Fibroblast of lung (primary cell): ENCODE results near the gene SOHLH2. TPM values are rescaled to one million over a fixed set of nuclear protein-coding genes. Genes with fewer than 3 reads are reported as not detected.

Experiments
- DNase-seq, 2 donors: peaks; one replicate each; pipeline versions ENCODE4 v3.0.0 to v3.0.0-alpha.2; 2010; ENCODE audit warnings: low read depth in 2 of 2
- H2AFZ ChIP-seq: 2 replicates; pipeline ENCODE4 v1.5.1; 2012; ENCODE audit warnings: low read length, control low read depth, inconsistent platforms
- H3K27ac ChIP-seq: 2 replicates; pipeline ENCODE4 v1.5.1; 2011; ENCODE audit warnings: low read length, control low read depth; ENCODE audit not compliant: insufficient read depth
- H3K27me3 ChIP-seq: 2 replicates; pipeline ENCODE4 v1.5.1; 2011; ENCODE audit warnings: mild to moderate bottlenecking, low read length; ENCODE audit not compliant: control insufficient read depth, insufficient read depth
- H3K36me3 ChIP-seq: 2 replicates; pipeline ENCODE4 v1.5.1; 2011; ENCODE audit warnings: low read length; ENCODE audit not compliant: control insufficient read depth, insufficient read depth
- H3K4me1 ChIP-seq: 2 replicates; pipeline ENCODE4 v1.5.1; 2011; ENCODE audit warnings: low read length; ENCODE audit not compliant: control insufficient read depth, insufficient read depth; ENCODE audit errors: extremely low read depth
- H3K4me2 ChIP-seq: 2 replicates; pipeline ENCODE4 v1.5.1; 2011; ENCODE audit warnings: low read length, control low read depth; ENCODE audit not compliant: insufficient read depth; ENCODE audit errors: extremely low read depth
- H3K4me3 ChIP-seq, 4 experiments: fragments of 200-600 bp in 1 of 4; sonication (generic) in 1 of 4; replicated peaks in 1 of 4; 2 replicates each; pipeline ENCODE4 v1.5.1; 2011 to 2016; ENCODE audit warnings: low read length in 4 of 4, low read depth in 3 of 4, mild to moderate bottlenecking in 3 of 4, control low read depth in 2 of 4, inconsistent platforms in 1 of 4, mixed read lengths in 1 of 4; ENCODE audit not compliant: insufficient read depth in 1 of 4; ENCODE audit errors: control extremely low read depth in 1 of 4
- H3K79me2 ChIP-seq: 2 replicates; pipeline ENCODE4 v1.5.1; 2012; ENCODE audit warnings: mild to moderate bottlenecking, low read length, inconsistent platforms; ENCODE audit not compliant: control insufficient read depth, insufficient read depth
- H3K9ac ChIP-seq: 2 replicates; pipeline ENCODE4 v1.5.1; 2011; ENCODE audit warnings: mild to moderate bottlenecking, low read length, control low read depth; ENCODE audit not compliant: insufficient read depth
- H3K9me3 ChIP-seq: 2 replicates; pipeline ENCODE4 v1.5.1; 2012; ENCODE audit warnings: low read depth, low read length; ENCODE audit not compliant: control insufficient read depth, insufficient read depth
- H4K20me1 ChIP-seq: 2 replicates; pipeline ENCODE4 v1.5.1; 2011; ENCODE audit warnings: low read length; ENCODE audit not compliant: control insufficient read depth, insufficient read depth; ENCODE audit errors: extremely low read depth
- CTCF ChIP-seq, 2 donors: IDR thresholded peaks in 1 of 2; conservative IDR thresholded peaks in 1 of 2; 1 replicate in 1 of 2; 2 replicates in 1 of 2; pipeline ENCODE4 v1.5.1; 2011 to 2012; ENCODE audit warnings: low read length in 2 of 2, control low read depth in 1 of 2, inconsistent platforms in 1 of 2, low read depth in 1 of 2, mild to moderate bottlenecking in 1 of 2
- EZH2 ChIP-seq: IDR thresholded peaks from 2 replicates; pipeline ENCODE4 v1.5.1; 2012; ENCODE audit warnings: low read length, control low read depth, mild to moderate bottlenecking; ENCODE audit errors: missing control alignments
- polyA minus RNA-seq: library from RNA; depleted of rRNA, polyadenylated mRNA; stranded (reverse); fragments of >200 nt; gene quantifications from 2 replicates; pipeline ENCODE4 v1.2.3, GENCODE V29; 2011; ENCODE audit warnings: low replicate concordance
- polyA plus RNA-seq, 2 donors: library from polyadenylated mRNA; depleted of rRNA in 1 of 2; stranded (reverse) in 1 of 2; unstranded in 1 of 2; fragments of >200 nt; gene quantifications; 2 replicates each; pipeline ENCODE4 v1.2.1, GENCODE V29; 2011 to 2012; ENCODE audit warnings: missing spikeins in 1 of 2
- total RNA-seq: library from RNA; depleted of rRNA; stranded (reverse); fragments of >200 nt; gene quantifications from 2 replicates; pipeline ENCODE4 v1.2.1, GENCODE V29; 2014

The SOHLH2 gene, protein sequence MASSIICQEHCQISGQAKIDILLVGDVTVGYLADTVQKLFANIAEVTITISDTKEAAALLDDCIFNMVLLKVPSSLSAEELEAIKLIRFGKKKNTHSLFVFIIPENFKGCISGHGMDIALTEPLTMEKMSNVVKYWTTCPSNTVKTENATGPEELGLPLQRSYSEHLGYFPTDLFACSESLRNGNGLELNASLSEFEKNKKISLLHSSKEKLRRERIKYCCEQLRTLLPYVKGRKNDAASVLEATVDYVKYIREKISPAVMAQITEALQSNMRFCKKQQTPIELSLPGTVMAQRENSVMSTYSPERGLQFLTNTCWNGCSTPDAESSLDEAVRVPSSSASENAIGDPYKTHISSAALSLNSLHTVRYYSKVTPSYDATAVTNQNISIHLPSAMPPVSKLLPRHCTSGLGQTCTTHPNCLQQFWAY
- 0.77 and 1.8 TPM in 2 replicates for total RNA-seq
- polyA plus RNA-seq: 0.34 and 0.42 TPM in 2 replicates
- 0.35 and 0.44 TPM in 2 replicates for polyA plus RNA-seq (2012)
- not detected in 2 replicates for polyA minus RNA-seq

DNA sequence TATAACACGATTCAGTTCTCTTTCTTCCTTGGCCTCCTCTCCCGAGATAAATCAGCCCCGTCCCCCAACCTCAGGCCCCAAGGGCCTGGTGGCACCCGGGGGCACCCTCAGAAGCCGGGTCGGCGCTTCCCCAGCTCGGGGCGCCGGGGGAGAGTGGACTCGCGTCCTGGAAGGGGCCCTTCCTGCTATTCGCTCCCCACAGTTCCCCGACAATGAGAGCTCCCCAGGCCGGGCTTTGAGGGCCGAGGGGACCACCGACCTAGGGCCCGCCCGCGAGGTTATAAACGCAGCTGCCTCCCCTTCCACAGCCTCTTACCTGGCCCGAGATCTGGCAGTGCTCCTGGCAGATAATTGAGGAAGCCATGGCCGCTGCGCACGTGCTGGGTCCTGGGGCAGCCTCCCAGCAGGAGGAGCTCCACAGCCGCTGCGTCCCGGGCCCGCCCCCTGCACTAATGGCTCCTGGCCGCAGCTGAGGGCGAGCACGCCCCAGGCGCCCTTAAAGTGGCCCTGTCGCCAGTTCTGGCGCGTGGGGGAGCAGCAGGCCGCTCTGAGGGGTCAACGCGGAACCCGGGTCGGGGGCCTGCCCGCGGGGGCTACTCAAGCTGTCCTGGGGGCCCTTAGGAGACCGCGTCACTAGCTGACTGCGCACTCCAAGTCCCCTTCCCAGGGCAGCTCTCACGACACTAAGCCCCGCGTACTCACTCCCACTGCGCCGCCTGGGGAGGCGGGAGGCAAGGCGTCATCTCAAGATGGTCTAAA lies at the start of gene SOHLH2:
Gene SOHLH2, minus strand, starts transcription at position 394 of the 759 bp plus-strand sequence. Its CDS starts 30 bp downstream, at position 364.
- DNase-seq: no peak
- no peak for TF ChIP-seq EZH2
- no peak for TF ChIP-seq CTCF (conservative IDR thresholded peaks at IDR 0.05 in 1 of 2, IDR thresholded peaks at IDR 0.05 in 1 of 2; ENCODE audit: low read depth in 1 of 2, low read length in 2 of 2)

DNA sequence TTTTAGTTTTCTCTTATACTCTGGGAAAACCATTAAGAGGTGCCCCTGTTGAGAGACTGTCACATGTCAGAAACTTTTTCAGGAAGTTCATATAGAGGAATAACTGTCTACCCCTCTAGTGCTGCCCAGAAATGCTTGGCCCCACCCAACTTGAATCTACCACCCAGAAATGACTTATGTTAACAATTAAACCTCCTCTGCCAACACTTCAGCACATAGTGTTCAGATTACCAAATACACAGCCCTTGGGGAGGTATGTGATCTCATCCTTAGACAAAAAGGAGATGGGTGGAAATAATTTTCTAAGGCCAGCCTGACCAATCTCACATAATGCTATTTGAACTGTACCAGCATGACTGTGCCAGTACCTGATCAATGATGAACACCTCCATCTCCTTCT lies 47.6 kb upstream of the SOHLH2 start:
- Histone ChIP-seq H3K27ac (no peak overlapping the region), H3K4me3 (no peak overlapping the region)
- TF ChIP-seq EZH2: no peak
- no peak for TF ChIP-seq CTCF (conservative IDR thresholded peaks at IDR 0.05 in 1 of 2, IDR thresholded peaks at IDR 0.05 in 1 of 2; ENCODE audit: low read depth in 1 of 2, low read length in 2 of 2)

More for the DNA sequence above, at the start of gene SOHLH2:
- no peaks in the 10 kb centered on the region for H3K36me3 ChIP-seq
- H3K27ac ChIP-seq: no peak within 1 kb of the TSS
- H3K27me3 ChIP-seq: no peaks in the 10 kb centered on the region
- H3K4me3 ChIP-seq: no peak within 1 kb of the TSS
- H3K9me3 ChIP-seq: no peaks in the 10 kb centered on the region
- no peaks in the 10 kb centered on the region for H4K20me1 ChIP-seq
- H3K9ac ChIP-seq: no peak within 1 kb of the TSS
- no peak within 1 kb of the TSS for H3K4me2 ChIP-seq
- H3K79me2 ChIP-seq: no peaks in the 10 kb centered on the region
- H2AFZ ChIP-seq: no peak within 1 kb of the TSS
- H3K4me1 ChIP-seq: no peaks in the 10 kb centered on the region

GRCh38 chr13:36261011-36261410 lies 46.7 kb upstream of the SOHLH2 start:
- no peak for TF ChIP-seq EZH2
- TF ChIP-seq CTCF (conservative IDR thresholded peaks at IDR 0.05 in 1 of 2, IDR thresholded peaks at IDR 0.05 in 1 of 2; ENCODE audit: low read depth in 1 of 2, low read length in 2 of 2): no peak
- Histone ChIP-seq H3K4me3 (no peak overlapping the region), H2AFZ (no peak overlapping the region), H3K27ac (no peak overlapping the region), H3K4me2 (no peak overlapping the region), H3K9me3 (no peaks in the 10 kb centered on the region), H3K36me3 (no peaks in the 10 kb centered on the region), H4K20me1 (no peaks in the 10 kb centered on the region), H3K79me2 (no peaks in the 10 kb centered on the region), H3K9ac (no peak overlapping the region), H3K4me1 (no peaks in the 10 kb centered on the region), H3K27me3 (no peaks in the 10 kb centered on the region)
- peak in 1 of 2 donors; percentile 5 for DNase-seq

More for the DNA sequence above, 47.6 kb upstream of the SOHLH2 start:
- Histone ChIP-seq H3K9me3 (no peaks in the 10 kb centered on the region), H3K79me2 (no peaks in the 10 kb centered on the region), H3K4me1 (no peaks in the 10 kb centered on the region), H3K27me3 (no peaks in the 10 kb centered on the region), H4K20me1 (no peaks in the 10 kb centered on the region), H3K36me3 (no peaks in the 10 kb centered on the region), H3K9ac (no peak overlapping the region), H3K4me2 (no peak overlapping the region), H2AFZ (no peak overlapping the region)
- DNase-seq: peak in 1 of 2 donors; percentile 37
